KOPT-K1 (cell line): ENCODE measurements around the gene ZNF750.

ENCODE experiments used
- H3K27ac ChIP-seq: fragments of 200-600 bp; sonication (generic); 2 replicates; pipeline ENCODE4 v1.5.1; 2016; ENCODE audit warnings: antibody characterized with exemption, mild to moderate bottlenecking, low read depth, low read length; ENCODE audit not compliant: poor library complexity, severe bottlenecking
- H3K36me3 ChIP-seq: fragments of 200-600 bp; sonication (generic); 2 replicates; pipeline ENCODE4 v1.5.1; 2017; ENCODE audit warnings: antibody characterized with exemption, mild to moderate bottlenecking, low read length, moderate library complexity; ENCODE audit not compliant: insufficient read depth
- H3K9me3 ChIP-seq: fragments of 200-600 bp; sonication (generic); 2 replicates; pipeline ENCODE4 v1.5.1; 2017; ENCODE audit warnings: antibody characterized with exemption, low read length, mild to moderate bottlenecking; ENCODE audit not compliant: insufficient read depth, poor library complexity, severe bottlenecking

ZNF750 gene

DNA sequence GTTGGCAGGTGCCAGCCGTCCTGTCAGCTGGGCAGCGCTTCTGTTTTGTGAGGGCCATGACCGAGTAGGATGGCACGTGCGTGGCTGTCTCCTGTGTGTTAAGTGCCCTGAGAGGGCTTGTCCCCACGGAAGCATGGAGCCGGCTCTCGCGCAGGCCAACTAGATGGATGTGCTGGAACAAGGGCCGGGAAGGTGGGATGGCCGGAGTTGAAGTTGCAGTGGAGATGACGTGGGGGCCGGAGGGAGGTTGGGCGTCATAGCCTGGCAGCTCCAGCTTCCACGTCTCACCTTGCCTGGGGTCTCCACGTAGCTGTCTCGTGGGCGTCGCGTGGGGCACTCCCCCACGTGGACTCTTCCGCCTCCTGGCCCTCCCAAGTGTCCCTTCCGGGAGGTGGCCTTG lies 60.3 kb downstream of the ZNF750 start:
- Histone ChIP-seq H3K36me3 (peaks cover 77% of the 10 kb centered on the region), H3K27ac (no peak overlapping the region), H3K9me3 (no peaks in the 10 kb centered on the region)
